HEK293T (cell line): ENCODE data around the gene KIFC1.

ENCODE experiments used
- CTCF ChIA-PET: fragments of 350-600 bp; formaldehyde crosslinking; extraction: SDS; loops from one replicate; lab custom pipeline; 2021; ENCODE audit warnings: antibody characterized with exemption, inconsistent platforms; lab: Yijun Ruan, JAX
- POLR2A ChIA-PET: fragments of 350-600 bp; formaldehyde crosslinking; extraction: SDS; loops from one replicate; lab custom pipeline; 2020; ENCODE audit warnings: antibody characterized with exemption, inconsistent platforms; lab: Yijun Ruan, JAX
- DNase-seq: peaks from one replicate; pipeline ENCODE4 v3.0.0; 2012; ENCODE audit warnings: mixed read lengths; ENCODE audit errors: extremely low spot score
- ARNT ChIP-seq: fragments of 450-650 bp; IDR thresholded peaks from 2 replicates; pipeline ENCODE4 v1.6.1; 2017; ENCODE audit warnings: mild to moderate bottlenecking
- BHLHE40 ChIP-seq: fragments of 450-650 bp; IDR thresholded peaks from 2 replicates; pipeline ENCODE4 v1.6.1; 2016; ENCODE audit warnings: mild to moderate bottlenecking, moderate library complexity, borderline replicate concordance
- CTBP1 ChIP-seq: fragments of 450-650 bp; IDR thresholded peaks from 2 replicates; pipeline ENCODE4 v1.6.1; 2016; ENCODE audit warnings: borderline replicate concordance
- ELF4 ChIP-seq: fragments of 450-650 bp; IDR thresholded peaks from 2 replicates; pipeline ENCODE4 v1.6.1; 2017; ENCODE audit warnings: antibody characterized with exemption
- FOXA1 ChIP-seq: fragments of 450-650 bp; IDR thresholded peaks from 2 replicates; pipeline ENCODE4 v1.6.1; 2016; ENCODE audit warnings: mild to moderate bottlenecking
- FOXK2 ChIP-seq: fragments of 450-650 bp; IDR thresholded peaks from 2 replicates; pipeline ENCODE4 v1.6.1; 2016; ENCODE audit warnings: mild to moderate bottlenecking
- FOXM1 ChIP-seq: fragments of 450-650 bp; IDR thresholded peaks from 2 replicates; pipeline ENCODE4 v1.6.1; 2017; ENCODE audit warnings: mild to moderate bottlenecking, borderline replicate concordance
- HDGF ChIP-seq: fragments of 450-650 bp; IDR thresholded peaks from 2 replicates; pipeline ENCODE4 v1.6.1; 2017; ENCODE audit warnings: antibody characterized with exemption, borderline replicate concordance
- L3MBTL2 ChIP-seq: fragments of 450-650 bp; conservative IDR thresholded peaks from 2 replicates; pipeline ENCODE4 v1.6.1; 2016; ENCODE audit warnings: mild to moderate bottlenecking
- LEF1 ChIP-seq: fragments of 450-650 bp; IDR thresholded peaks from 2 replicates; pipeline ENCODE4 v1.6.1; 2017; ENCODE audit warnings: mild to moderate bottlenecking, borderline replicate concordance
- NFRKB ChIP-seq: fragments of 450-650 bp; IDR thresholded peaks from 2 replicates; pipeline ENCODE4 v1.6.1; 2016; ENCODE audit warnings: mild to moderate bottlenecking, moderate library complexity
- SP1 ChIP-seq: fragments of 450-650 bp; IDR thresholded peaks from 2 replicates; pipeline ENCODE4 v1.6.1; 2017
- SUZ12 ChIP-seq: fragments of 450-650 bp; IDR thresholded peaks from 2 replicates; pipeline ENCODE4 v1.6.1; 2016; ENCODE audit warnings: mild to moderate bottlenecking
- TARDBP ChIP-seq: fragments of 450-650 bp; IDR thresholded peaks from 2 replicates; pipeline ENCODE4 v1.6.1; 2016
- ZNF384 ChIP-seq: fragments of 450-650 bp; IDR thresholded peaks from 2 replicates; pipeline ENCODE4 v1.6.1; 2016
- TF ChIP-seq, protein P1 (sequence below): fragments of 450-650 bp; IDR thresholded peaks from 2 replicates; pipeline ENCODE4 v1.6.1; 2016

The KIFC1 gene

DNA sequence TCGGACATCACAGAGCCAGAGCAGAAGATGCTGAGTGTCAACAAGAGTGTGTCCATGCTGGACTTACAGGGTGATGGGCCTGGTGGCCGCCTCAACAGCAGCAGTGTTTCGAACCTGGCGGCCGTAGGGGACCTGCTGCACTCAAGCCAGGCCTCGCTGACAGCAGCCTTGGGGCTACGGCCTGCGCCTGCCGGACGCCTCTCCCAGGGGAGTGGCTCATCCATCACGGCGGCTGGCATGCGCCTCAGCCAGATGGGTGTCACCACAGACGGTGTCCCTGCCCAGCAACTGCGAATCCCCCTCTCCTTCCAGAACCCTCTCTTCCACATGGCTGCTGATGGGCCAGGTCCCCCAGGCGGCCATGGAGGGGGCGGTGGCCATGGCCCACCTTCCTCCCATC is 51.4 kb downstream of the KIFC1 start:
- no peak for DNase-seq
- CTCF ChIA-PET, result no interaction called here
- TF ChIP-seq, protein P1, sequence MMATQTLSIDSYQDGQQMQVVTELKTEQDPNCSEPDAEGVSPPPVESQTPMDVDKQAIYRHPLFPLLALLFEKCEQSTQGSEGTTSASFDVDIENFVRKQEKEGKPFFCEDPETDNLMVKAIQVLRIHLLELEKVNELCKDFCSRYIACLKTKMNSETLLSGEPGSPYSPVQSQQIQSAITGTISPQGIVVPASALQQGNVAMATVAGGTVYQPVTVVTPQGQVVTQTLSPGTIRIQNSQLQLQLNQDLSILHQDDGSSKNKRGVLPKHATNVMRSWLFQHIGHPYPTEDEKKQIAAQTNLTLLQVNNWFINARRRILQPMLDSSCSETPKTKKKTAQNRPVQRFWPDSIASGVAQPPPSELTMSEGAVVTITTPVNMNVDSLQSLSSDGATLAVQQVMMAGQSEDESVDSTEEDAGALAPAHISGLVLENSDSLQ, result no peak
- TF ChIP-seq SP1, result no peak
- no peak for TF ChIP-seq CTBP1
- no peak for TF ChIP-seq NFRKB
- no peak for TF ChIP-seq TARDBP
- no peak for TF ChIP-seq L3MBTL2
- TF ChIP-seq FOXM1, result no peak
- TF ChIP-seq BHLHE40, result no peak
- no peak for TF ChIP-seq HDGF
- no peak for TF ChIP-seq LEF1
- no peak for TF ChIP-seq SUZ12
- no peak for TF ChIP-seq ELF4
- TF ChIP-seq ARNT, result no peak
- no peak for TF ChIP-seq FOXK2
- no peak for TF ChIP-seq ZNF384
- TF ChIP-seq FOXA1, result no peak
- POLR2A ChIA-PET, result no interaction called here

DNA sequence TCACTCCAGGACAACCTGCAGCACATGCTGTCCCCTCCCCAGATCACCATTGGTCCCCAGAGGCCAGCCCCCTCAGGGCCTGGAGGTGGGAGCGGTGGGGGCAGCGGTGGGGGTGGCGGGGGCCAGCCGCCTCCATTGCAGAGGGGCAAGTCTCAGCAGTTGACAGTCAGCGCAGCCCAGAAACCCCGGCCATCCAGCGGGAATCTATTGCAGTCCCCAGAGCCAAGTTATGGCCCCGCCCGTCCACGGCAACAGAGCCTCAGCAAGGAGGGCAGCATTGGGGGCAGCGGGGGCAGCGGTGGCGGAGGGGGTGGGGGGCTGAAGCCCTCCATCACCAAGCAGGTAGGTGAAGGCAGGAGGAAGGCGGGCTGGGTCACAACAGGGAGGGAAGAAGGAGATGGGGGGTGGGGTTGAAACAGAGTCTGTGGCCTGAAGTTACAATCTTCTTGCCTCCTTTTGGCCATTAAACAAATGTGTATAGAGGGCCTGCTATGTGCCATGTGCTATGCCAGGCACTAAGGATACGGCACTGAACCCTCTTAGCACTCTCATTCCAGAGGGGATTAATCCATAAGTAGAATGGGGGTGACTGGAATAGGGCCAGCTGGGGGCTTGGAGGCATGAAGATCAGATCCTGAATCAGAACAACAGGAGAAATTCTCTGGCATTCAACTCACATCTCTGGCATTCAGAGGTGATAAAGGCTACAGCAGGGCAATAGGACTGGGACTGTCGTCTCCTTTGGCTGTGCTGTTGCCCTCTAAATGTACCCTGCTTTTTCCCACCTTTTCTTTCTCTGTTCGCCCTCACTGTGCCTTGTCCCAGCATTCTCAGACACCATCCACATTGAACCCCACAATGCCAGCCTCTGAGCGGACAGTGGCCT is 52.2 kb downstream of the KIFC1 start:
- CTCF ChIA-PET, result interaction anchor here (0.7 kb wide), 1 partner anchor 361 kb away, joined by 3 read pairs; no protein-coding TSS in a partner anchor
- DNase-seq, result no peak
- no peak for TF ChIP-seq NFRKB
- POLR2A ChIA-PET, result interaction anchor here (0.9 kb wide), 1 partner anchor 10 kb away, joined by 3 read pairs; no protein-coding TSS in a partner anchor

DNA sequence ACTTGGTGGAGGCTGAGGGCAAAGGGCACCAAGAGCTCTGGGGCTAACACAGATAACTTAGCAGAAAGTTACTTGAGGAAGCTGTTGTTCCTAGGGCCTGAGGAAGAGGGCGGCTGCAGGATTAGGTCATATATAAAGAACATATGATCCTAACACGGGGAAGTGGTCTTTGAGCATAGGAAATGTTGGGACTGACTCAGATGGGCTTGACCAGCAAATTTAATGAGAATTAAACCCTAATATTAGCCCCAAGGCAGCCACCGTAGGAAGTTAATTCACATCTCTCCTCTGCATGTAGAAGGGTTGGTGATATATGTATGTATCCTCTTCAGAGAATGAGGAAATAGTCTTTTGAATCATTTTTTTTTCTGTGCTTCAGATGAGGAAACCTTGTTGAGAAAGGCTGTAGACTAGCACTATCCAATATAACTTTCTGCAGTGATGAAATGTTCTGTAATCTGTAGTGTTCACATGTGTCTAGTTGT is 53.5 kb downstream of the KIFC1 start:
- TF ChIP-seq HDGF, result no peak
- no peak for TF ChIP-seq CTBP1
- no peak for TF ChIP-seq L3MBTL2
- ChIA-PET POLR2A (interaction anchor here (1.0 kb wide), 2 partner anchors 9 to 27 kb away, joined by 3 to 5 read pairs; partner anchors contain the start of genes CUTA and ZBTB9), CTCF (interaction anchor here (0.7 kb wide), 1 partner anchor 362 kb away, joined by 3 read pairs; no protein-coding TSS in a partner anchor)
- no peak for DNase-seq

DNA sequence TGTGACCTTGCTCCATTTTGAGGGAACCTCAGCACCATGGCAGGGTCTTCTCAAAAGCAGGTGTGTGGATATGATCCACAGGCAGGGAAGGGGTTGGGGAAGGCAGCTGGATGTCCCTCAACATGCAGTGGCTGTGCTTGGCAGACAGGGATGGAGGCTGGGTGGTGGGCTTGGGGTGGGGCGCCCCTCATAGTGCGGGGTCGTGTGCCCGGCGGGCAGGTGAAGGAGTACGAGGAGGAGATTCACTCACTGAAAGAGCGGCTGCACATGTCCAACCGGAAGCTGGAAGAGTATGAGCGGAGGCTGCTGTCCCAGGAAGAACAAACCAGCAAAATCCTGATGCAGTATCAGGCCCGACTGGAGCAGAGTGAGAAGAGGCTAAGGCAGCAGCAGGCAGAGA is 54.7 kb downstream of the KIFC1 start:
- POLR2A ChIA-PET, result no interaction called here
- CTCF ChIA-PET, result no interaction called here
- no peak for DNase-seq
- no peak for TF ChIP-seq LEF1
- no peak for TF ChIP-seq BHLHE40
- no peak for TF ChIP-seq ARNT
- TF ChIP-seq FOXA1, result no peak
- no peak for TF ChIP-seq FOXM1
- no peak for TF ChIP-seq L3MBTL2
- TF ChIP-seq NFRKB, result no peak
- no peak for TF ChIP-seq TARDBP
- TF ChIP-seq ZNF384, result no peak
- TF ChIP-seq CTBP1, result no peak
- TF ChIP-seq, protein P1, result no peak
- no peak for TF ChIP-seq ELF4
- no peak for TF ChIP-seq HDGF

DNA sequence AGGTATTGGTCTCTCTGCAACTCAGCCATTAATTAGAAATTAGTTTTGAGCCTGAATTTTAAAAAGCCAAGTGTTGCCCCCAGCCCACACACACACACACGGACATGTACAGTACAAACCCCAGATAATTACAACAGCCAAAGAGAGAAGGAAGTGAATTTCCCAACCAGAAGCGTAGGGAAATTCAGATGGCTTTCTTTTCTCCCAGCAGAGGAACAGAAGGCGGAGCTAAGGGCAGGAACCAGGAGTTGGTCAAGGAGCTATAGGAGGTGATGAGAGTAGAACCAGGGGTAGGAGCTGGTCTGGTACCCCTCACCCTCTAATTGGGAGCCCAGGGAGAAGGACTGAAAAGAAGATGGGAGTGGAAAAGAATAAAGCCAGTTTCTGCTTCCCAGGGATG is 58.8 kb downstream of the KIFC1 start:
- ChIA-PET CTCF (no interaction called here), POLR2A (interaction anchor here (0.6 to 1.4 kb wide), 3 partner anchors 9 to 129 kb away, joined by 3 read pairs; no protein-coding TSS in a partner anchor)
- TF ChIP-seq L3MBTL2 (no peak), BHLHE40 (no peak)

DNA sequence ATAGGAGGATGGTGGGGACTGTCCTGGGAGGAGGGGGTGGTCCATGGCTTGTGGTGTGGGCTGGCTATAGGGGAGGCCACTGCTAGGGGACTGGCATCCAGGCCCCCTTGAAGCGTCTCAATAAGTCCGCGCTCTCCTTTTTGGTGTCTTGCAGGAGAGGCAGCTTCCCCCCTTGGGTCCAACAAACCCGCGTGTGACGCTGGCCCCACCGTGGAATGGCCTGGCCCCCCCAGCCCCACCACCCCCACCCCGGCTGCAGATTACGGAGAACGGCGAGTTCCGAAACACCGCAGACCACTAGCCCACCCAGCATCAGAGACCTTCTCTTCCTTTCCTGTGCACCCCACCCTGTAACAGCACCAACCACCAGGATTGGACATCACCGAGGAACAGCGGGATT is 60.0 kb downstream of the KIFC1 start:
- CTCF ChIA-PET, result no interaction called here
- POLR2A ChIA-PET, result interaction anchor here (3.6 kb wide), 1 partner anchor 11 kb away, joined by 18 read pairs; no protein-coding TSS in a partner anchor

More for the DNA sequence above, 58.8 kb downstream of the KIFC1 start:
- no peak for DNase-seq

More for the DNA sequence above, 60.0 kb downstream of the KIFC1 start:
- TF ChIP-seq HDGF, result no peak
- TF ChIP-seq SP1, result no peak
- no peak for TF ChIP-seq NFRKB
- no peak for TF ChIP-seq ZNF384
- no peak for TF ChIP-seq FOXA1
- TF ChIP-seq, protein P1, result no peak
- TF ChIP-seq LEF1, result no peak
- DNase-seq, result no peak
